Measurements from ENCODE around the gene FPR2.
"Not testable (repeated sequence)": the region's sequence is repeated elsewhere in the genome, so short reads cannot be mapped to it uniquely, and the experiment has no call there.

Gene FPR2

GRCh38 chr19:51760697-51761356 is at the start of gene FPR2:
TSS of gene FPR2 (plus strand) at chr19:51761180. CDS start at chr19:51768659, 7,479 bp downstream.
- no peak for DNase-seq

GRCh38 chr19:51711702-51712101 is 49.3 kb upstream of the FPR2 start:
- no peak for DNase-seq

- DNase-seq, result peak; percentile 58
Observed at GRCh38 chr19:51712461-51713081, 48.4 kb upstream of the FPR2 start.

- DNase-seq, result no peak
Observed at GRCh38 chr19:51713319-51714285, 47.4 kb upstream of the FPR2 start.

- DNase-seq, result no peak
Observed at GRCh38 chr19:51714848-51715247, 46.1 kb upstream of the FPR2 start.

GRCh38 chr19:51715850-51716249 is 45.1 kb upstream of the FPR2 start:
- DNase-seq, result no peak

- no peak for DNase-seq
Observed at GRCh38 chr19:51716925-51717324, 44.1 kb upstream of the FPR2 start.

- DNase-seq, result no peak
Observed at GRCh38 chr19:51719251-51719988, 41.6 kb upstream of the FPR2 start.

GRCh38 chr19:51721905-51722304 is 39.1 kb upstream of the FPR2 start:
- DNase-seq, result no peak

GRCh38 chr19:51722492-51722891 is 38.5 kb upstream of the FPR2 start:
- no peak for DNase-seq

- peak; percentile 11 for DNase-seq
Observed at GRCh38 chr19:51724543-51724942, 36.4 kb upstream of the FPR2 start.

- peak; percentile 16 for DNase-seq
Observed at GRCh38 chr19:51726049-51726448, 34.9 kb upstream of the FPR2 start.

GRCh38 chr19:51727349-51727880 is 33.6 kb upstream of the FPR2 start:
- DNase-seq, result no peak

- DNase-seq, result no peak
Observed at GRCh38 chr19:51729781-51730180, 31.2 kb upstream of the FPR2 start.

- DNase-seq, result no peak
Observed at GRCh38 chr19:51733742-51734522, 27.0 kb upstream of the FPR2 start.

- no peak for DNase-seq
Observed at GRCh38 chr19:51735759-51736449, 25.1 kb upstream of the FPR2 start.

- no peak for DNase-seq
Observed at GRCh38 chr19:51737389-51737788, 23.6 kb upstream of the FPR2 start.

GRCh38 chr19:51737924-51738323 is 23.1 kb upstream of the FPR2 start:
- no peak for DNase-seq

GRCh38 chr19:51738523-51738922 is 22.5 kb upstream of the FPR2 start:
- not testable (repeated sequence) for DNase-seq

- DNase-seq, result no peak
Observed at GRCh38 chr19:51739466-51740213, 21.3 kb upstream of the FPR2 start.

Data from NCI-H82 (cell line).